Measurements from ENCODE around the gene LHX5.

LHX5 gene

DNA sequence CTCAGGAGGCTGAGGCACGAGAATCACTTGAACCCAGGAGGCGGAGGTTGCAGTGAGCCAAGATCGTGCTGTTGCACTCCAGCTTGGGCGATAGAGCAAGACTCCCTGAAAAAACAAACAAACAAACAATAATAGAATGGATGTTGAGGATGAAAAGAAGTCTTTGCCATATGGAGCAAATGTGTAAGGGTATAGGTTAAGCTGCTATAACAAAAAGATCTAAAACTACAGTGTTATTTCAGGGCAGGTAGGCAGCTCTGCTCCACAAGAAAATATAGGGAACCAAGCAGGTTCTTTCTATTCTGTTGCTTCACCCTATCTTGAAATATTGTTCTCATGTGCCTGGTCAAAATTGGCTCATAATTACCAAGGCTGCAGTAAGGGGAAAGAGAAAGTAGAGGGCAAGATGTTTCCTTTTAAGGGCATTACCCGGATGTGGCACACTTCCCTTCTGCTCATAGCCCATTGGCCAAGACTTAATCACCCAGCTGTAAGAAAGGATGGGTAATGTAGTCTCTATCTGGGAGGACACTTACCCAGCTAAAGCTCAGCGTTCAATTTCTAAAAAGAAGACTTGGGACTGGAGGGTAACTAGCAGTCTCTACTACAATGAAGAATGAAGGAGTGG lies 26.0 kb downstream of the LHX5 start:
- no peak for DNase-seq (ENCODE audit: extremely low spot score, insufficient read length, low read depth)
- FAIRE-seq, result peak; percentile 48

- DNase-seq (ENCODE audit: extremely low spot score, insufficient read length, low read depth) (no peak), FAIRE-seq (no peak)
These were observed 28.6 kb downstream of the LHX5 start for GRCh38 chr12:113443030-113443539.

GRCh38 chr12:113440947-113441782 lies 30.5 kb downstream of the LHX5 start:
- FAIRE-seq, result no peak
- no peak for DNase-seq (ENCODE audit: extremely low spot score, insufficient read length, low read depth)

DNA sequence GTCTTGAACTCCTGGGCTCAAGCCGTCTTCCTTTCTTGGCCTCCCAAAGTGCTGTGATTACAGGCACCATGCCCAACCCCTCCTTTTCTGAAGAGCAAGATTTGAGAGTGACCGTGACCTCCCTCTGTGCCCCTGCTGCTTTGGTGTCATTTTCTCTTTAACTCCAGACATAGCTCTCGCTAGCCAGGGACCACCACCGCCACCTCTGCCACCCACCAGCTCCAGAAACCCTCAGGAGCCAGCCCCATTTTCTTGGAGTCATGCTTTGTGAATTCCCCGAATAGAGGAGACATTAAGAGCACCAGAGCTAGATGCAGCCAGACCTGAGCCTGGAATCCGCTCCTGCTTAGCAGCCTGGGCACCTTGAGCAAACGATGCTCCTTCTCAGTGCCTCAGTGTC lies 31.3 kb downstream of the LHX5 start:
- FAIRE-seq (no peak), DNase-seq (ENCODE audit: extremely low spot score, insufficient read length, low read depth) (no peak)

DNA sequence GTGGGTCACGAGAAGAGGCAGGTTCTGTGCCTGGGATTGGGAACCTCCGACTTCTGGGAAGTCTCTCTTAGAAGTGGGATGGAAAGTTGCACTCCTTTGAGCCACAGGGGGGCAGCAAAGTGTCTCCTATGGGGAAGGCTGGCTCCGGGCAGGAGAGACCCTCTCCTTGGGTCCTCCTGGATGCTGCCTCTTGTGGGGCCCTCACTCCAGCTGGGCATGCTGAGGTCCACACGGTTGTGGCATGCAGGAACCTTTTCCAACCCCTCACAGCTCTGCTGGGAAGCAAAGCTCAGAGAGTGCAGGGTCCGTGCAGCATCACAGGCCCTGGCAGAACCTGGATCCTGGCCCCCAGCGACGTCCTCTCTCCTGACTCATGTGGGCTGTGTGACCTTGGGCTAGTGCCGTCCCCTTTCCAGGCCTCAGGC lies 32.1 kb downstream of the LHX5 start:
- FAIRE-seq (peak; percentile 53), DNase-seq (ENCODE audit: extremely low spot score, insufficient read length, low read depth) (no peak)

- no peak for FAIRE-seq
- no peak for DNase-seq (ENCODE audit: extremely low spot score, insufficient read length, low read depth)
These were observed 32.4 kb downstream of the LHX5 start for GRCh38 chr12:113439301-113439597.

GRCh38 chr12:113438523-113439300 lies 33.0 kb downstream of the LHX5 start:
- DNase-seq (ENCODE audit: extremely low spot score, insufficient read length, low read depth) (no peak), FAIRE-seq (no peak)

DNA sequence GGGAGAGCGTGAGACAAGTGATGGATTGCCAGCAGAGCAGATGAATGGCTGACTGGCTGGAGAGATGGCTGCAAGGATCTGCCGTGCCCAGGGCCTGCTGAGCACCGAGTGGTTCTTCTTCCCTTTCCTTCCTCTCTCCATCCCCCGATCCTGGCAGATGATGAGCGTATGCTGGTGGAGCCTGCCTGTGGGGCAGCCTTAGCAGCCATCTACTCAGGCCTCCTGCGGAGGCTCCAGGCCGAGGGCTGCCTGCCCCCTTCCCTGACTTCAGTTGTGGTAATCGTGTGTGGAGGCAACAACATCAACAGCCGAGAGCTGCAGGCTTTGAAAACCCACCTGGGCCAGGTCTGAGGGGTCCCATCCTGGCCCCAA lies 34.0 kb downstream of the LHX5 start:
- DNase-seq (ENCODE audit: extremely low spot score, insufficient read length, low read depth), result no peak
- no peak for FAIRE-seq

DNA sequence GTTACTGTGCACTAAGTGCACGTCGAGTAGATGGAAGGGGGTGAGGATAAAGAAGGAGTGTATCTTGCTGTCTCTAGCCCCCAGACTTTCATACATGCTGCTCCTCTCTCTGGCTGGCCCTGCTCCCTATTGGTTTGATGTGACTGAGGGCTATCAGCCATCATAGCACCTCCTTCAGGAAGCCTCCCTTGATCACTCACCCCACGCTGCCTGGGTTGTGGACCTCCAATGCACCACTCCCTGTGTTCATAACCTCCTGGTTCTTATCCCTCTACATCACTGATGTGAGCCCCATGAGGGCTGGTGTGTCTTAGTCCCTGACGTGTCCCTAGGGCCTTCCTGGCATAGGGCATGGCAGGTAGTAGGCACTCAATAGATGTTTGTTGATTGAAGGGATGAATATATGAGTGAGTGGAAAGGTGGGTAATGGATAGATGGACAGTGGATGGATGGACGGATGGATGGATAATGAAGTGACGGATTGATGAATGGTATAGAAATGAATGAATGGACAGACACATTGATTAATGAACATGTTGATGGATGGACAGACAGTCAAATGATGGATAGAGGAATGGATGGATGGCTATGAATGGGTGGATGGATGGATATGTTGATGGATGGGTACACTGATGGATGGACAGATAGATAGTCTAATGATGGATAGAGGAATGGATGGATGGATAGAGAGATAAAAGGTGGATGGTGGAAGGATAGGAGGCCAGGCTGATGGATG lies 34.5 kb downstream of the LHX5 start:
- no peak for DNase-seq (ENCODE audit: extremely low spot score, insufficient read length, low read depth)

DNA sequence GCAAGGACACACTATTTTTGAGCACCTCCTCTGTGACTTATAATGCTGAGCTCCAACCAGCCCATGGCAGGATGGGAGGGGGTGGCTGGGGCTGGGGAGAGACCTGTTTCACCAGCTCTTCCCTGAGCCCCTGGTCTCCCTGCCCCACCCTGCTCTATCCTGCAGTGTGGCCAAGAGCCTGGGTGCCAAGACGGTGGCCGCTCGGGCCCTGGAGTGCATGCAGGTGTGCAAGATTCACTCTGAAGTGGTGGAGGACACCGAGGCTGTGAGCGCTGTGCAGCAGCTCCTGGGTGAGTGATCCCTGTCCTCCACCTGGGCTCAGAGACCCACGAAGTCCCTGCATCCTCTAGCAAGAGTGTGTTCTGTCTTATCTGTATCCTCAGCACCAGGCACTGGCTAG lies 35.1 kb downstream of the LHX5 start:
- FAIRE-seq, result no peak

More for the DNA sequence above, 34.5 kb downstream of the LHX5 start:
- FAIRE-seq, result no peak

DNA sequence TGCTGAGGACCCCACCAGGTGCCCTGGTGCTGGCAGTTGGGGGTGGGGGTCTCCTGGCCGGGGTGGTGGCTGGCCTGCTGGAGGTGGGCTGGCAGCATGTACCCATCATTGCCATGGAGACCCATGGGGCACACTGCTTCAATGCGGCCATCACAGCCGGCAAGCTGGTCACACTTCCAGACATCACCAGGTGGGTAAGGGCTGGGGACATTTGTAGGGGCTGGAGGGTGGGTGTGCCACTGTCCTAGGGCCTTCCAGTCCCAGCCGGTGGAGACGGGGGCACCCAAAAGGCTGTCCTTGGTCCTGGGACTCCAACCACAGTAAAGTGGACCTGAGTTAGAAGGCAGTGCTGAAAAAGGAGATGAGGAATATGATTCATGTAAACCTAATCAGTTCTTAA lies 36.3 kb downstream of the LHX5 start:
- DNase-seq (ENCODE audit: extremely low spot score, insufficient read length, low read depth) (no peak), FAIRE-seq (no peak)

More for the DNA sequence above, 35.1 kb downstream of the LHX5 start:
- DNase-seq (ENCODE audit: extremely low spot score, insufficient read length, low read depth), result no peak

GRCh38 chr12:113432986-113433385 lies 38.7 kb downstream of the LHX5 start:
- FAIRE-seq, result no peak
- DNase-seq (ENCODE audit: extremely low spot score, insufficient read length, low read depth), result no peak

- DNase-seq (ENCODE audit: extremely low spot score, insufficient read length, low read depth), result no peak
- no peak for FAIRE-seq
These were observed 43.2 kb downstream of the LHX5 start for GRCh38 chr12:113428482-113428881.

DNA sequence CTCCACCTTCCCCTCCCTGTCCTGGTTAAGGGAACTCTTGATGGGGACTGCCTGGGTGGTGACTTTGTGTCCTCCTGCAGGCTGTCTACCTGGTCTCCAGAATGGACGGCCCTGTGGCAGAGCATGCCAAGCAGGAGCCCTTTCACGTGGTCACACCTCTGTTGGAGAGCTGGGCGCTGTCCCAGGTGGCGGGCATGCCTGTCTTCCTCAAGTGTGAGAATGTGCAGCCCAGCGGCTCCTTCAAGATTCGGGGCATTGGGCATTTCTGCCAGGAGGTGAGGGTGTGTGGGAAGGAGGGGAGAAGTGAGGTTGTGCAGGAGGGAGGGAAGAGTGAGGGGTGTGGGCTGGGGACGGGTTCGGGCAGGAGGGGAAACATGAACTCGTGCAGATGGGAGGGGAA lies 43.8 kb downstream of the LHX5 start:
- FAIRE-seq, result no peak
- DNase-seq (ENCODE audit: extremely low spot score, insufficient read length, low read depth), result no peak

DNA sequence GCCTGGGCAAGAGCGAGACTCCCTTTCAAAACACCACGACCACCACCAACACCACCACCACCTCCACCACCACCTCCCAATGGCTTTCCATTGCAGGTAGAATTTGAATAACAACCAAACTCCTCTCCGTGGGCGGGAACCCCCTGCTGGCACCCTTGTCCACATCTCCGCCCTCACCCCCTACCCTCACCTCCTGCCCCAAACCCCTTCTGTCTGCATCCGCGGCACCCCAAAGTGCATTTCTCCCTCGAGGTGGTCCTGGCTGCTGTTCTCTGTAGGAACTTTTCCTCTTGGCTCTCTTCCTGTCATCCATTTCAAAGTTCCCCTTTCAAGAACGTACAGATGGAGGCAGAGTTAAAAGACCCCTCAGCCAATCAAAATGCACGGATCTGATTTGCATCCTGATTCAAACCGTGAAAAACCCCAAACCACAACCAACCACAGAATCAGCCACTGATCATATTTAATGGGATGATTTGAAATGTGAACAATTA lies 45.7 kb downstream of the LHX5 start:
- DNase-seq (ENCODE audit: extremely low spot score, insufficient read length, low read depth) (no peak), FAIRE-seq (peak; percentile 12)

GRCh38 chr12:113424915-113425823 lies 46.5 kb downstream of the LHX5 start:
- FAIRE-seq (peak; percentile 5), DNase-seq (ENCODE audit: extremely low spot score, insufficient read length, low read depth) (no peak)

- no peak for DNase-seq (ENCODE audit: extremely low spot score, insufficient read length, low read depth)
- no peak for FAIRE-seq
These were observed 47.2 kb downstream of the LHX5 start for GRCh38 chr12:113424456-113424855.

- DNase-seq (ENCODE audit: extremely low spot score, insufficient read length, low read depth) (no peak), FAIRE-seq (no peak)
These were observed 48.6 kb downstream of the LHX5 start for GRCh38 chr12:113422886-113423669.

All from GM18507 (cell line).